A673 (cell line): Measurements from ENCODE around the gene UBE2E2.

Experiments used
- EZH2 ChIP-seq: fragments of 200-600 bp; sonication (generic); IDR thresholded peaks from 2 replicates; pipeline ENCODE4 v1.6.1; 2017; ENCODE audit warnings: borderline replicate concordance, low read depth, mild to moderate bottlenecking, mixed read lengths, antibody characterized with exemption, low read length; ENCODE audit not compliant: poor library complexity, severe bottlenecking
- TF ChIP-seq, protein P1 (sequence below): fragments of 300-800, 200-600 bp; sonication (generic); conservative IDR thresholded peaks from 2 replicates; pipeline ENCODE4 v1.5.1; 2017; ENCODE audit warnings: low read depth, mild to moderate bottlenecking, antibody characterized with exemption, low read length, moderate library complexity, mixed read lengths

GRCh38 chr3:23331141-23331935 lies 128.2 kb downstream of the UBE2E2 start:
- no peak for TF ChIP-seq EZH2
- TF ChIP-seq, protein P1, sequence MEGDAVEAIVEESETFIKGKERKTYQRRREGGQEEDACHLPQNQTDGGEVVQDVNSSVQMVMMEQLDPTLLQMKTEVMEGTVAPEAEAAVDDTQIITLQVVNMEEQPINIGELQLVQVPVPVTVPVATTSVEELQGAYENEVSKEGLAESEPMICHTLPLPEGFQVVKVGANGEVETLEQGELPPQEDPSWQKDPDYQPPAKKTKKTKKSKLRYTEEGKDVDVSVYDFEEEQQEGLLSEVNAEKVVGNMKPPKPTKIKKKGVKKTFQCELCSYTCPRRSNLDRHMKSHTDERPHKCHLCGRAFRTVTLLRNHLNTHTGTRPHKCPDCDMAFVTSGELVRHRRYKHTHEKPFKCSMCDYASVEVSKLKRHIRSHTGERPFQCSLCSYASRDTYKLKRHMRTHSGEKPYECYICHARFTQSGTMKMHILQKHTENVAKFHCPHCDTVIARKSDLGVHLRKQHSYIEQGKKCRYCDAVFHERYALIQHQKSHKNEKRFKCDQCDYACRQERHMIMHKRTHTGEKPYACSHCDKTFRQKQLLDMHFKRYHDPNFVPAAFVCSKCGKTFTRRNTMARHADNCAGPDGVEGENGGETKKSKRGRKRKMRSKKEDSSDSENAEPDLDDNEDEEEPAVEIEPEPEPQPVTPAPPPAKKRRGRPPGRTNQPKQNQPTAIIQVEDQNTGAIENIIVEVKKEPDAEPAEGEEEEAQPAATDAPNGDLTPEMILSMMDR, result no peak
